T-helper 9 cell (primary cell): ENCODE results near the gene KRTAP20-4.

Source experiments
- DNase-seq: peaks from one replicate; pipeline ENCODE4 v3.0.0-alpha.2; 2020
- total RNA-seq, 2 donors: gene quantifications; one replicate each; lab custom pipeline; 2026; lab: John Stamatoyannopoulos, UW

KRTAP20-4 gene
- 0 reads per million in 2 donors for total RNA-seq

GRCh38 chr21:30620522-30620921 is at the start of gene KRTAP20-4:
Gene KRTAP20-4, plus strand, starts transcription at chr21:30620627.
- no peak for DNase-seq

- no peak for DNase-seq
Observed at GRCh38 chr21:30577766-30578165, 42.7 kb upstream of the KRTAP20-4 start.

GRCh38 chr21:30579346-30579745 is 41.1 kb upstream of the KRTAP20-4 start:
- DNase-seq = no peak

DNA sequence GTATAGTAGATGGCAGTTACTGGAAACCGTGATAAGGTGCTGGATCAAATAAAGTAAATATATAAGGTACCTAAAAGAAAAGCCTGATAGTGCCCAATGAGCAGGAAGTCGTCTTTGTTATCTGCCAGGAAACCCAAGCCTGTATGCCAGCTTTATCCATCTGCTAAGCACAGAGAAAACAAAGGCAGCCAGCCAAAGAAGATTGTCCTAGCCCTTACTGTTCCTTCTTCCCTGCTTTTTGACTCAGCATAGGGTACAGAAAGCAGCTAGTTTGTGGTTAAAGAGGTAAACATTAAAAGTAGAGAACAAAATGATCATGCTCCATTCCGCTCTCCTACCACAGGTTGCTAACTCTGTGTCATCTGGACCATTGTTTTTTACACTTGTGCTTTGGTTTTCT is 40.3 kb upstream of the KRTAP20-4 start:
- no peak for DNase-seq

- DNase-seq = no peak
Observed at GRCh38 chr21:30582870-30583269, 37.6 kb upstream of the KRTAP20-4 start.

GRCh38 chr21:30590297-30590696 is 30.1 kb upstream of the KRTAP20-4 start, which contains the start of gene KRTAP22-2:
Gene KRTAP22-2, minus strand, starts transcription at chr21:30590397.
- DNase-seq = no peak

DNA sequence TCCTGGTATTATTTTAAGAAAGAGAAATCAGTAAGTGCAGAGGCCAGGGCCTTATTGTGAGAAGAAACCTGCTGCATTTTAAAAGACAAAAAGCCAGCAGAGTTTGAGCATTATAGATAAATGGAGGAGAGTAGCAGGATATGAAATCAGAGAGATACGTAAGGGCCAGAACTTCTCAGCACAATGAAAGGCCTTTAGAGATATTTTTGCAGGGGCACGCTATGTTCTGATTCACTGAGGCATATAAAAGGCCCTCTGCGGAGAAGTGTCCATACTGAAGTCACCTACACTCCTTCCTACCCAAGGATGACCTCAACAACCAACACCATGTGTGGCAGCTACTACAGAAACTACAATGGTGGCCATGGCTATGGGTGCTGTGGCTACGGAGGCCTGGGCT is 28.3 kb upstream of the KRTAP20-4 start, which contains the start of gene KRTAP6-3:
Gene KRTAP6-3 (plus strand): TSS at position 301 of the 400 bp plus-strand sequence. CDS start 6 bp downstream, at position 307.
- no peak for DNase-seq

DNA sequence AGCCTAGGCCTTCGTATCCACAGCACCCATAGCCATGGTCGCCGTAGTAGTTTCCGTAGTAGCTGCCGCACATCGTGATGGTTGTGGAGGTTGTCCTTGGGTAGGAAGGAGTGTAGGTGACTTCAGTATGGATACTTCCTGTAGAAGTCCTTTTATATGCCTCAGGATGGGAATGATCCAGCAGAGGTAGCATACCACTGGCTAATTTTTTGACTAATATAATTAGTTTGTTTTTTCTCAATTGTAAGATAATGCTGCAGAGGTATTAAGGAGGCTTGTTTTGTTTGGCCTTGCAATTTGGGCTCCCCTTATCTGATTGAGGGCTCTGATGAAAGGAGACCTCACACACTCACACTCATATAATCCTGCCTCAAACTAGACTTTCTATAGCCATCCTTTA is 21.6 kb upstream of the KRTAP20-4 start, which contains the start of gene KRTAP6-2:
Gene KRTAP6-2 (minus strand): TSS at position 101 of the 400 bp plus-strand sequence. CDS start 28 bp downstream, at position 73.
- DNase-seq = no peak

- no peak for DNase-seq
Observed at GRCh38 chr21:30600787-30601186, 19.6 kb upstream of the KRTAP20-4 start, which contains the start of gene KRTAP22-1. Gene KRTAP22-1, plus strand, starts transcription at chr21:30601087.

DNA sequence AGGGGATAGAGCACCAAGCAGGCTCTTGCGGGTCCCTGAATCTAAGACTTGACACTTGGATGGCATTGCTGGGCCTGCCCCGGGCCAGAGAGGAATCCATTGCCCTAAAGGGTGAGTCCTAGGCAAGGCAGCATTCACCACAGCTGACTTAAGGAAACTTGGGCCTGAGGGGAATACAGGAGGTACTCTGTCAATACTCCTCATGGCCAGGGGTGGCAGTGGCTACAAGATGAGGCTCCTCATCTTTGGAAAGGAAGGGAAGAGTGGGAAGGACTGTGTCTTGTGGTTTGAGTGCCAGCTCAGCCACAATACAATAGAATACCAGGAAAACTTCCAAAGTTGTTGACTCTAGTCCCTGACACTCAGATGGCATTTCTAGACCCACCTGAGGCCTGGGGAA is 14.5 kb upstream of the KRTAP20-4 start:
- DNase-seq = no peak

GRCh38 chr21:30612132-30612531 is 8.3 kb upstream of the KRTAP20-4 start:
- no peak for DNase-seq

DNA sequence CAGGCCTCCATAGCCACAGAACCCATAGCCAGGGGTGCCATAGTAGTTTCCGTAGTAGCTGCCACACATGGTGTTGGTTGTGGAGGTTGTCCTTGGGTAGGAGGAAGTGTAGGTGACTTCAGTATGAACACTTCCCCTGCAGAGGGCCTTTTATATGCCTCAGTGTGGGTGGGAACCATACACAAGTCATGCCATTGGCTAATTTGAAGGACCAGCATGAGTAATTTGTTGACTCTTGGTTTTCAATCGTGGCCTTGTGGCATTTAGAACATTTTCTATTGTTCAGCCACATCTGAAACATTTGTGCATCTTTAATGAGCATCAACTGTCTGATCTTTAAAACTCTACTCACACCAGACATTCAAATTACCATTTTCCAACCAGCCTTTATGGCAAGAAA is 6.6 kb upstream of the KRTAP20-4 start, which contains the start of gene KRTAP6-1:
Gene KRTAP6-1 (minus strand): TSS at position 95 of the 400 bp plus-strand sequence. CDS start 26 bp downstream, at position 69.
- DNase-seq = no peak

GRCh38 chr21:30615199-30615598 is 5.2 kb upstream of the KRTAP20-4 start:
- no peak for DNase-seq

GRCh38 chr21:30616125-30616524 is 4.3 kb upstream of the KRTAP20-4 start, which contains the start of gene KRTAP20-1:
Gene KRTAP20-1, plus strand, starts transcription at chr21:30616425. Its CDS starts 30 bp downstream, at chr21:30616455.
- DNase-seq = no peak

DNA sequence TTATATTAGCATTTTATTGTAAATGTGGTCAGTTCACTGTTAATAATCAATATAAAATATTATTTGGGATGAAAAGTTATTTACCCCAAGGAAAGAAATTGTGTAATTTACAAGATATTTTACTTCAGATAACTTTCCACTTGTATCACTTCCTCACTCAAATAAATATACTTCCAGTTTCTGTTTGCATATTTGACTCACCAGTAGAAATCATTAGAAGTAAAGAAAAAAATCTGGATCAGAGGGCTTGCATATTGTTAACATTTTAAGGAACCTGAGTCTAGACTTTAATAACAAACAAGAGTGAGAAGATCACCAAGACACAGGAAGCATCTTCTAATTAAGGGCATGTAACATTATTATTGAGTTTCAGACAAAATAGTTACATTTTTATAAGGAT is 347 bp upstream of the KRTAP20-4 start:
- DNase-seq = no peak

DNA sequence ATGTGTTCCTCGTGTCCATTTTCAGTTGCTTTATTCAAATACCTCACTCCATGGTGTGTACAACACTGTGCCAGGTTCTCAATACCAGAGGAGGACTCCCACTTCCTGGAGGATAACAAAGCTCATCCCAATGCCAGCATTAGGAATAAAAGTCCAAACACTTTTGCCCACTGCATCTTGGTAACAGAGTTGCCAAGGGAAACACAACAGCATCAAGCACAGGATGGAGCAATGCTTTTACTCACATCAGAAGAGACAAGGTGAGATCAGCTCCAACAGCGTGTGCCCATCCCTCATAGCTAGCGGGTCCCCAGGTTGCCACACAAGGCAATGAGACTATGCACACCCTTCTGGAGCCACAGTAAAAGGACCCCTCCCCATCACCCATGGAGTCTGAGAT is 2.9 kb downstream of the KRTAP20-4 start:
- no peak for DNase-seq

DNA sequence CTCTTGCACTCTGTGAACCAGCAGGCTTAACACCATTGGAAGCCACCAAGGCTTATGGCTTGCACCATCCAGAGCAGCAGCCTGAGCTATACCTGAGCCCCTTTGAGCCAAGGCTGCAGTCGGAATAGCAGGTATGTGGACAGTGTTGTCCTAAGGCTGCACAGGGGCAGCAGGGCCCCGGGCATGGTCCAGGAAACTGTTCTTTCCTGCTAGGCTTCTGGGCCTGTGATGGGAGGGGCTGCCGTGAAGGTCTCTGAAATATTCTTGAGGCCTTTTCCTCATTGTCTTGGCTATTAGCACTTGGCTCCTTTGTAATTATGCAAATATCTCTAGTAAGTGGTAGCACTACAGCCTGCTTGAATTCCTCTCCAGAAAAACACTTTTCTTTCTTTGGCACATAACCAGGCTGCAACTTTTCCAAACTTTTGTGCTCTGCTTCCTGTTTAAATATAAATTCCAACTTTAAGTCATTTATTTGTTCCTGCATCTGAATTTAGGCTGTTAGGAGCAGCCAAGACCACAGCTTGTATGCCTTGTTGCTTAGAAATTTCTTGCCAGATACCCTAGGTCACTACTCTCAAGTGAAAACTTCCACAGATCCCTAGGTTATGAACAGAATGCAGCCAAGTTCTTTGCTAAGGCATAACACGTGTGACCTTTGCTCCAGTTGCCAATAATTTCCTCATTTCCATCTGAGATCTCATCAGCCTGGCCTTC is 5.2 kb downstream of the KRTAP20-4 start:
- no peak for DNase-seq

GRCh38 chr21:30628109-30628508 is 7.7 kb downstream of the KRTAP20-4 start:
- no peak for DNase-seq

- no peak for DNase-seq
Observed at GRCh38 chr21:30629200-30629599, 8.8 kb downstream of the KRTAP20-4 start.

GRCh38 chr21:30634906-30635305 is 14.5 kb downstream of the KRTAP20-4 start, which contains the start of gene KRTAP20-2:
Gene KRTAP20-2, plus strand, starts transcription at chr21:30635206. Its CDS starts 58 bp downstream, at chr21:30635264.
- no peak for DNase-seq

DNA sequence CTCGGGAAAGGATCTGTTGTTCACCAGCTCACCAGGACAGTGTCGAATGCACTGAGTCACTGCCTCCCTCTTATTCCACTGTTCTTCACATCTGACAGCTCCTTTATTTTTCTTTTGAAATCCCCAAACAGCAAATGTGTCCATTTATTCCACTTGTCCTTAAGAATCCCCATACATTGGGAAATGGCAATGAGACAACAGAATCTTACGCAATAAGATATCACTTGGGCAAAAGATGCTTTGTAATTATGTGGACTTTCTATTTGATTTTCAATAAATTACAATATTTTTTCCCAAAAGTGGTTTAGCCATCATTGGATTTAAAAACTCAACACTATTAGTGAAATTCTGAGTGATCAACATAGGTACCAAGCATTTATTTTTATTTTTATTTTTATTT is 18.3 kb downstream of the KRTAP20-4 start:
- DNase-seq = no peak

GRCh38 chr21:30642564-30642963 is 22.1 kb downstream of the KRTAP20-4 start, which contains the start of gene KRTAP20-3:
Gene KRTAP20-3, plus strand, starts transcription at chr21:30642864.
- DNase-seq = no peak

GRCh38 chr21:30646904-30647414 is 26.5 kb downstream of the KRTAP20-4 start:
- no peak for DNase-seq

DNA sequence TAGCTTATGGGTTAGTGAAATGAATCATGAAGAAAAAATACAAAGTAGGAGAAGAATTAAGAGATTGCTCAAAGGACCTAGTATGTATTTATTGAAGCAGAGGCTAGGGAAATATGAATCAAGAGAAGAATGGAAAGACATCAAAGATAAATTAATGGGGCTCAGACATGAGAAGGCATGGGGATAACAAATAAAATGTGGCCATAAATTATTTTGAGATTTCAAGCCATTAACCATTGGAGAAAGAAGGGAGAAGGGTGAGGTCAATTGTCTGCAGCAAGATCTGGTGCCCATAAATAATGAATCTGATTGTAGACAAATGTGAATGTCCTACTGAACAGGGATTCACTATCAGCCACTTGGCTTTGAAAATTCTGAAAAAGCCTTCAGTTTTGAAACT is 32.5 kb downstream of the KRTAP20-4 start:
- DNase-seq = no peak
